A673 (cell line): Measurements from ENCODE around the gene IFI16. TPM values are rescaled to one million over a fixed set of nuclear protein-coding genes. Genes with fewer than 3 reads are reported as not detected.

Experiments used
- BruUV-seq: library from RNA; stranded (reverse); fragments of 400-500 nt; replicated peaks from 2 replicates; lab custom pipeline; 2021; lab: Mats Ljungman, UMichigan
- CTCF ChIA-PET: fragments of 300-600 bp; sonication (Branson Sonifier 250); formaldehyde crosslinking; loops from one replicate; lab custom pipeline; 2022; ENCODE audit warnings: antibody characterized with exemption; lab: Charles Lee
- POLR2A ChIA-PET: fragments of 300-600 bp; sonication (Branson Sonifier 250); formaldehyde crosslinking; loops from one replicate; lab custom pipeline; 2022; ENCODE audit warnings: antibody characterized with exemption; ENCODE audit not compliant: low non-redundant PET; lab: Charles Lee
- DNase-seq: peaks from one replicate; pipeline ENCODE4 v3.0.0-alpha.2; 2015; ENCODE audit warnings: low spot score
- H3K27ac ChIP-seq: fragments of 200-600 bp; sonication (generic); 2 replicates; pipeline ENCODE4 v1.5.1; 2016; ENCODE audit warnings: mixed run types, low read depth, mild to moderate bottlenecking, mixed read lengths, antibody characterized with exemption, low read length; ENCODE audit not compliant: poor library complexity, severe bottlenecking
- H3K27me3 ChIP-seq: fragments of 200-600 bp; sonication (generic); replicated peaks from 2 replicates; pipeline ENCODE4 v1.6.1; 2017; ENCODE audit warnings: mixed run types, low read depth, mild to moderate bottlenecking, mixed read lengths, antibody characterized with exemption, low read length; ENCODE audit not compliant: insufficient read depth, poor library complexity
- H3K36me3 ChIP-seq: fragments of 200-600 bp; sonication (generic); 2 replicates; pipeline ENCODE4 v1.6.1; 2016; ENCODE audit warnings: mixed run types, mild to moderate bottlenecking, mixed read lengths, antibody characterized with exemption, low read length; ENCODE audit not compliant: insufficient read depth, poor library complexity, severe bottlenecking
- H3K4me1 ChIP-seq: fragments of 200-600 bp; sonication (generic); 2 replicates; pipeline ENCODE4 v1.6.1; 2017; ENCODE audit warnings: mixed run types, mild to moderate bottlenecking, mixed read lengths, antibody characterized with exemption, low read length; ENCODE audit not compliant: insufficient read depth, poor library complexity, severe bottlenecking
- H3K4me3 ChIP-seq: fragments of 200-600 bp; sonication (generic); 2 replicates; pipeline ENCODE4 v1.5.1; 2016; ENCODE audit warnings: low read depth, mixed run types, mild to moderate bottlenecking, mixed read lengths, low read length; ENCODE audit not compliant: poor library complexity, severe bottlenecking
- H3K9me3 ChIP-seq: fragments of 200-600 bp; sonication (generic); 2 replicates; pipeline ENCODE4 v1.6.1; 2016; ENCODE audit warnings: mixed run types, low read depth, mild to moderate bottlenecking, mixed read lengths, antibody characterized with exemption, low read length; ENCODE audit not compliant: poor library complexity, severe bottlenecking
- EZH2 ChIP-seq: fragments of 200-600 bp; sonication (generic); IDR thresholded peaks from 2 replicates; pipeline ENCODE4 v1.6.1; 2017; ENCODE audit warnings: borderline replicate concordance, low read depth, mild to moderate bottlenecking, mixed read lengths, antibody characterized with exemption, low read length; ENCODE audit not compliant: poor library complexity, severe bottlenecking
- intact Hi-C: fragments of 100-400 bp; cut with micrococcal nuclease; formaldehyde crosslinking; loops from one replicate; pipeline ENCODE4 v1.10.0; 2022; ENCODE audit not compliant: unreplicated experiment
- total RNA-seq: library from RNA; stranded (reverse); gene quantifications from 2 replicates; pipeline ENCODE4 v1.2.3, GENCODE V29; 2021
- TF ChIP-seq, protein P1 (sequence below): fragments of 300-800, 200-600 bp; sonication (generic); conservative IDR thresholded peaks from 2 replicates; pipeline ENCODE4 v1.5.1; 2017; ENCODE audit warnings: low read depth, mild to moderate bottlenecking, antibody characterized with exemption, low read length, moderate library complexity, mixed read lengths

The IFI16 gene
- total RNA-seq, 1 experiment from 2014 or later, result 87.4 TPM

- Histone ChIP-seq H3K27ac (no peak overlapping the region), H3K4me3 (no peak overlapping the region), H3K4me1 (no peaks in the 10 kb centered on the region), H3K36me3 (no peaks in the 10 kb centered on the region), H3K27me3 (peaks cover 32% of the 10 kb centered on the region), H3K9me3 (no peaks in the 10 kb centered on the region)
- ChIA-PET POLR2A (no interaction called here), CTCF (no interaction called here)
- TF ChIP-seq, protein P1, sequence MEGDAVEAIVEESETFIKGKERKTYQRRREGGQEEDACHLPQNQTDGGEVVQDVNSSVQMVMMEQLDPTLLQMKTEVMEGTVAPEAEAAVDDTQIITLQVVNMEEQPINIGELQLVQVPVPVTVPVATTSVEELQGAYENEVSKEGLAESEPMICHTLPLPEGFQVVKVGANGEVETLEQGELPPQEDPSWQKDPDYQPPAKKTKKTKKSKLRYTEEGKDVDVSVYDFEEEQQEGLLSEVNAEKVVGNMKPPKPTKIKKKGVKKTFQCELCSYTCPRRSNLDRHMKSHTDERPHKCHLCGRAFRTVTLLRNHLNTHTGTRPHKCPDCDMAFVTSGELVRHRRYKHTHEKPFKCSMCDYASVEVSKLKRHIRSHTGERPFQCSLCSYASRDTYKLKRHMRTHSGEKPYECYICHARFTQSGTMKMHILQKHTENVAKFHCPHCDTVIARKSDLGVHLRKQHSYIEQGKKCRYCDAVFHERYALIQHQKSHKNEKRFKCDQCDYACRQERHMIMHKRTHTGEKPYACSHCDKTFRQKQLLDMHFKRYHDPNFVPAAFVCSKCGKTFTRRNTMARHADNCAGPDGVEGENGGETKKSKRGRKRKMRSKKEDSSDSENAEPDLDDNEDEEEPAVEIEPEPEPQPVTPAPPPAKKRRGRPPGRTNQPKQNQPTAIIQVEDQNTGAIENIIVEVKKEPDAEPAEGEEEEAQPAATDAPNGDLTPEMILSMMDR, result no peak
- no peak for TF ChIP-seq EZH2
- intact Hi-C loops, result loop anchor here (5.0 kb wide), 1 partner anchor 864 kb away; no protein-coding TSS in a partner anchor
- no peak for DNase-seq
- no TSS peak for BruUV-seq
Measured at GRCh38 chr1:159066108-159066507, 56.4 kb downstream of the IFI16 start.

DNA sequence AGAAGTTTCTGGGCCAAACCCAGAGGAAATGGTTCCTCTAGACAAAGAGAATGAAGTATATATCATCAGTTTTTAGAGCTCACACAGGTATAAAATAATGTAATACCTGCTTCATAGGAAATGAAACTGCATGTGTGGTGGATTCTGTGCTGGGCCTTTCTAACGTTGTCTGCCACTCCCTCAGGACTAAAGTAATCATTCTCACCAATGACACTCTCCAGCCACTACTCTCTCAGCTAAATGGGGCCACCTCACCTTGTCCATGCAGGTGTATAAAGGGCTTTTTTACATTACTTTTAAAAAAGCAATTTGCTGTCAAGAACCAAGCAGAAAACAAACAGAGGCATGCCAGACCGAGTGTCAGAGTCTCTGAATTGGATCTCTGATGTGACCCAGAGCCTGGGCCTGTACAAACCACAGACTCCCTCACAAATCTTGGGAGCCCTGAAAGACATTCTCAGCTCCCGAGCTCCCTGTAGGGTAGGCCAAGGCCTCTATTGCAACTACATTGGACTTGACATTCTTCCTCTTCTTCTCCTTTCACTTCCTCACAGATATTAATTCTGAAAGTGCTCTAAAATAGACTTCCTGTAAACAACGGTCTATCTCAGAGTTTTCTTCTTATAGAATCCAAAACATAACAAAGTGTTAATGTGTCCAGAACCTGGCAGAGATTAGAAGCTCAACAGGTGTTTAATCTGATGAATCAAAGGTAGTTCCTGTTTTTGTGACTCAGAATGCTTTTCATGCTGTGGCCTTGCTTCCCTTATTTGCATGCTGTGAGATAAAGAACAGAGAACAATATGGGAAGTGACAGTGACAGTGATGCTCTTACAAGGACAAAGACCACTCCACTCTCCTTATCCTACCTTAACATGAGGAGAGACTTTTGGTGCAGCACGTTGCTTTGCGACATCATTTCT, 58.3 kb downstream of the IFI16 start:
- ChIA-PET POLR2A (no interaction called here), CTCF (no interaction called here)
- H3K27me3 ChIP-seq, result peaks cover 16% of the 10 kb centered on the region
- no peak overlapping the region for H3K4me3 ChIP-seq
- H3K4me1 ChIP-seq, result no peaks in the 10 kb centered on the region
- DNase-seq, result no peak
- no peaks in the 10 kb centered on the region for H3K9me3 ChIP-seq
- BruUV-seq, result no TSS peak
- no peaks in the 10 kb centered on the region for H3K36me3 ChIP-seq
- TF ChIP-seq EZH2, result no peak
- TF ChIP-seq, protein P1, result no peak
- no peak overlapping the region for H3K27ac ChIP-seq
- intact Hi-C loops, result loop anchor here (5.0 kb wide), 1 partner anchor 866 kb away; no protein-coding TSS in a partner anchor

GRCh38 chr1:159068886-159069285, 59.2 kb downstream of the IFI16 start:
- ChIA-PET CTCF (no interaction called here), POLR2A (interaction anchor here (0.7 kb wide), 1 partner anchor 607 kb away, joined by 3 read pairs; no protein-coding TSS in a partner anchor)
- Histone ChIP-seq H3K9me3 (no peaks in the 10 kb centered on the region), H3K4me3 (no peak overlapping the region), H3K4me1 (no peaks in the 10 kb centered on the region), H3K27ac (no peak overlapping the region), H3K36me3 (no peaks in the 10 kb centered on the region), H3K27me3 (peaks cover 9% of the 10 kb centered on the region)
- DNase-seq, result no peak
- BruUV-seq, result no TSS peak
- intact Hi-C loops, result loop anchor here (5.0 kb wide), 1 partner anchor 867 kb away; no protein-coding TSS in a partner anchor
- TF ChIP-seq EZH2, result no peak
- TF ChIP-seq, protein P1, result no peak
